A375 (cell line): ENCODE results near the gene SDSL. TPM values are rescaled to one million over a fixed set of nuclear protein-coding genes. Genes with fewer than 3 reads are reported as not detected.

Experiments
- total RNA-seq: library from RNA; depleted of rRNA; stranded (reverse); fragments of >200 nt; shearing (Covaris generic); gene quantifications from 2 replicates; pipeline ENCODE4 v1.2.3, GENCODE V29; 2014; rRNA removed

The SDSL gene, protein sequence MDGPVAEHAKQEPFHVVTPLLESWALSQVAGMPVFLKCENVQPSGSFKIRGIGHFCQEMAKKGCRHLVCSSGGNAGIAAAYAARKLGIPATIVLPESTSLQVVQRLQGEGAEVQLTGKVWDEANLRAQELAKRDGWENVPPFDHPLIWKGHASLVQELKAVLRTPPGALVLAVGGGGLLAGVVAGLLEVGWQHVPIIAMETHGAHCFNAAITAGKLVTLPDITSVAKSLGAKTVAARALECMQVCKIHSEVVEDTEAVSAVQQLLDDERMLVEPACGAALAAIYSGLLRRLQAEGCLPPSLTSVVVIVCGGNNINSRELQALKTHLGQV
- 9.6 and 12.9 TPM in 2 replicates for total RNA-seq

DNA sequence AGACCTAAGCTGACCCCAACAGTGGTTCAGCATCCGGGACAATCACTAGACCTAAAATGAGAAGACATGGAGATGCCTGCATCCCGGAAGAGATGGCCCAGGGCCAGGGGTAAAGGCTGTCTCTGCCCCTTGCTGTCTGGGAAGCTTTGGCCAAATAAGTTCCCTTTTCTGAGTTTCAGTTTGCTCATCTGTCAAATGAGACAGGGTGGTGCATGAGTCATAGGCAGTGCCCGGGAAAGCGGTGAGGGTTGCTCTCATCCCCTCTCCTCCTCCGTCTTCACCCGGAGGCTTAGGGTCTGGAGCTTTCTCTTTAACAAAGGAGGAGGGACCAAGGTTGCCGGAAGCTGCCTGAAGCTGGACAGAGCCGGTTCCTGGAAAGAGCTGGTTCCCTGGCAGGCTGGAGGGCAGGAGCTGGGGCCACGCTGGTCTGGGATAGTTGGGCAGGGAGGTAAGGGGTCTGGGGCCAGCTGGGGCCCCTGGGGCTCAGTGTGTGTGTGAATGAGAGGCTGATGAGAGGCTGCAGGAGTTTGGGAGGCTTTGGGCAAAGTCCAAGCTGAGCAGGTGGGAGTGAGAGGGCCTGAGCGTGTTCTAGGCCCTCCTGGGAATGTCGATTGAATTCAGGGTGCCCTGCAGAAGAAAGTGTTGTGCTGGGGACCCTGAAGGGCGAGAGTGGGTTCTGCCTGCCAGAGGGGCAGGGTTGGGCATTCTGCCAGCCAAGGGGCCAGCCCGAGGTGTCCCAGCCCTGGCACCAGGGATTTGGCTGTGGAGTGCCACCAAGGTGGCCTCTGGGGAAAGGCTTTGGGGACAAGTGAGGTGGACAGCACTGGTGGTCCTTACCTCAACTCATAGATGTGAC is at the start of gene SDSL:
Gene SDSL (plus strand): TSS at position 351 of the 856 bp plus-strand sequence. CDS start 5,603 bp downstream, outside the sequence.

DNA sequence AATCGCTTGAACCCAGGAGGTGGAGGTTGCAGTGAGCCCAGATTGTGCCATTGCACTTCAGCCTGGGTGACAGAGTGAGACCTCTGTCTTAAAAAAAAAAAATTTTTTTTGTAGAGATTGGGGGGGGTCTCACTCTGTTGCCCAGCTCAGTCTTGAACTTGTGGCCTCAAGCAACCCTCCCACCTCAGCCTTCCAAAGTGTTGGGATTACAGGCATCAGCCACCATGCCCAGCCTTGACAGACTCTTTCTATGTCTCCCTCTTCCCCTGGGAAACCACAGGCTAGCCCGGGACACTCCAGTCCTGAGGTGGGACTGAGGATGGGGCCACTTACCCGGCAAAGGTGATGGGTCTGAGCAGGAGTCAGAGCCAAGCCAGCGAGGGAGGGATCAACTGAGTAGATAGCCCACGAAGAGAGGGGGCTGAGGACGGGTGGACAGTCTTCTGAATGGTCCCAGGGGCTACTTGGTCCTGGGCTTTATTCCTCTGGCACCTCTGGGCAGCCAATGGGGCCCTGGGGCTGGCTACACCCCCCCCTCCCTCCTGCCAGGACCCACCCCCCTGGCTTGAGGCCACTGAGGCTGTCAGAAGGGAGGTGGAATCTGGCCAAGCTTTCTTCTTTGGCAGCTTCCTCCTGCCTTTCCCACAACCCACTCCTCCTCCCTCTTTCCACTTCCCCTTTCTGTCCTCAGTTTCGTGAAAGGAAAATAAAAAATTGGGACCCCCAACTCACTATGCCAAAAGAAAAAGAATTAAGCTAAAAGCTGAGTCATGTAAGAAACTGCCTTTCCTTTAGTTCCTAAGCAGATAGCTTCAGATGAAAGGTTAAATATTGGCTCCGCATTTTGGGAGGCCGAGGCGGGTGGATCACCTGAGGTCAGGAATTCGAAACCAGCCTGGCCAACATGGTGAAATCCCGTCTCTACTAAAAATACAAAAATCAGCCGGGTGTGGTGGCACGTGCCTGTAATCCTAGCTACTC is 18.5 kb upstream of the SDSL start, which contains the start of gene SDS:
Gene SDS (minus strand): TSS at position 453 of the 981 bp plus-strand sequence. CDS start 4,179 bp downstream, outside the sequence.

DNA sequence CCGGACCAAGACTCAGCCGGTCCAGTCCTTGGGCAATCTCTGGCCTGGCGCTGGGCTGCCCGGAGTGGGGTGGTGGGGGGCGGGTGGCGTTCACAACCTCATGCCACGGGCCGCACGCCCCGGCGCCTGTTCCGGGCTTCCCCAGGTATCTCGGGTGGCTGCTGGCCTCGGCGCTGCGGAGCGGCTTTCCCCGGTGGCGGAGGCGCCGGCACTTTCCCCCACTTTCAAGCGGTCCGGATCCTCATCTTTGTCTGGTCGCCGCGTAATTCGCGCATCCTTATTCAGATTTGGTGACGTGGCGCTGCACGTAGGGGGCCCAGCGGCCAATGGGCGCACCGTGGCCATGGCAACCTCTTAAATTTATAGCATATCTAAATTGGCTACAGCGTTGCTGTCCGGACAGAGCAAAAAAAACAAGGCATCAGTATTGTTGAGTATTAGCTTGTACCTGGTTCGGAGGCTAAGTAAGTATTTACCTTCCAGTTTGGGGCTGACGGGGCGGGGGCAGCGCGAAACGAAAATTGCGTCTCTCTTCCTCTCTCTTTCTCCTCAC is 49.5 kb downstream of the SDSL start, which contains the start of gene LHX5:
Gene LHX5 (minus strand): TSS at position 253 of the 553 bp plus-strand sequence. CDS start 373 bp downstream, outside the sequence.

Other genes starting within 250 kb of the SDSL start
- 107 and 134 TPM in 2 replicates for gene DDX54, start 236.9 kb upstream of the SDSL start, total RNA-seq
- 26.8 and 29.2 TPM in 2 replicates for gene RITA1, start 236.7 kb upstream of the SDSL start, total RNA-seq
- 12.7 and 15.4 TPM in 2 replicates for gene TPCN1, start 200.9 kb upstream of the SDSL start, total RNA-seq
- gene SLC8B1, start 87.3 kb upstream of the SDSL start, total RNA-seq = 6.1 and 6.8 TPM in 2 replicates
- gene PLBD2, start 63.8 kb upstream of the SDSL start, total RNA-seq = 8.4 and 15.1 TPM in 2 replicates
- gene SDS, start 18.5 kb upstream of the SDSL start, total RNA-seq = not detected in 2 replicates
- gene LHX5, start 49.5 kb downstream of the SDSL start, total RNA-seq = not detected in 2 replicates